GM06990 (cell line): ENCODE data around the gene DSCAM.

ENCODE experiments used
- DNase-seq: peaks from one replicate; pipeline ENCODE4 v3.0.0-alpha.2; 2011; ENCODE audit not compliant: insufficient read length; ENCODE audit errors: extremely low read depth
- H3K27me3 ChIP-seq: replicated peaks from 2 replicates; pipeline ENCODE4 v1.6.0; 2011; ENCODE audit warnings: low read length; ENCODE audit not compliant: control insufficient read depth, insufficient read depth
- H3K36me3 ChIP-seq: 2 replicates; pipeline ENCODE4 v1.5.1; 2011; ENCODE audit warnings: low read length; ENCODE audit not compliant: control insufficient read depth, insufficient read depth
- H3K4me3 ChIP-seq: replicated peaks from 2 replicates; pipeline ENCODE4 v1.5.1; 2011; ENCODE audit warnings: low read depth, mild to moderate bottlenecking, control low read depth, low read length
- CTCF ChIP-seq: IDR thresholded peaks from 2 replicates; pipeline ENCODE4 v1.5.1; 2011; ENCODE audit warnings: low read length, control low read depth, mild to moderate bottlenecking, inconsistent platforms; ENCODE audit not compliant: insufficient read depth, poor library complexity, severe bottlenecking

The DSCAM gene

DNA sequence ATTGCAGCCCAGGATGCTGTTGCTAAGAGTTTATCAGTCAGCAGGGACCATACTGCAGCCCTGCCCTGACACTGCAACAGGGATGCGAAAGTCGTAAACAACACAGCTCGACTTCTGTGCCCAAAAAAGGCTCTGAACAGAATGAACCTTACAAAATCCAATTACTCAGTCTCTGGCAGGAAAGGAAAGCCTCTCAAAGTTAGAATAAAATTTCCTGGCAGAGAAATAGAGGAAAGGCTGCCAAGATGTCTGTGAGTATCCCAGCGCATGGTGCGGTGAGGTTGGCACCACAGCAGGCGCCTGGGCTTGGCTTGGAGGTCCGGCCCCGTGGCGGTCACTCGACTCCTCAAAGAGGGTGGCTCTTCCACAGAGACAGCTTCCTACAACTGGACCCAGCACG is 794.0 kb downstream of the DSCAM start:
- no peak for DNase-seq
- TF ChIP-seq CTCF = no peak
- no peak overlapping the region for H3K4me3 ChIP-seq
- no peaks in the 10 kb centered on the region for H3K27me3 ChIP-seq
- H3K36me3 ChIP-seq = no peaks in the 10 kb centered on the region

- Histone ChIP-seq H3K36me3 (no peaks in the 10 kb centered on the region), H3K27me3 (no peaks in the 10 kb centered on the region), H3K4me3 (no peak overlapping the region)
- DNase-seq = no peak
- TF ChIP-seq CTCF = no peak
These were observed 794.7 kb downstream of the DSCAM start for GRCh38 chr21:40052276-40052675.

GRCh38 chr21:40051801-40052200 is 795.2 kb downstream of the DSCAM start:
- Histone ChIP-seq H3K4me3 (no peak overlapping the region), H3K36me3 (no peaks in the 10 kb centered on the region), H3K27me3 (no peaks in the 10 kb centered on the region)
- TF ChIP-seq CTCF = no peak
- DNase-seq = no peak

GRCh38 chr21:40049931-40050290 is 797.0 kb downstream of the DSCAM start:
- Histone ChIP-seq H3K4me3 (no peak overlapping the region), H3K27me3 (no peaks in the 10 kb centered on the region), H3K36me3 (no peaks in the 10 kb centered on the region)
- no peak for TF ChIP-seq CTCF
- no peak for DNase-seq

- no peak for DNase-seq
- TF ChIP-seq CTCF = no peak
- Histone ChIP-seq H3K4me3 (no peak overlapping the region), H3K36me3 (no peaks in the 10 kb centered on the region), H3K27me3 (no peaks in the 10 kb centered on the region)
These were observed 797.7 kb downstream of the DSCAM start for GRCh38 chr21:40049031-40049930.
